Spleen (tissue), 7 donors: ENCODE measurements around the gene EYS.

Experiments
- POLR2A ChIP-seq, 3 donors: fragments of 450-650 bp; IDR thresholded peaks; one replicate each; pipeline ENCODE4 v1.5.1; 2017; ENCODE audit warnings: antibody characterized with exemption in 3 of 3, mild to moderate bottlenecking in 1 of 3
- POLR2AphosphoS5 ChIP-seq, 3 donors: sonication (generic); formaldehyde crosslinking; IDR thresholded peaks; one replicate each; pipeline ENCODE4 v1.5.1; 2017; ENCODE audit warnings: antibody characterized with exemption in 3 of 3
- TF ChIP-seq, protein P1 (sequence below), 11 experiments: fragments of 200-600 bp in 7 of 11; fragments of 450-650 bp in 4 of 11; sonication (generic) in 4 of 11; IDR thresholded peaks in 8 of 11; conservative IDR thresholded peaks in 3 of 11; 1 replicate in 7 of 11; 2 replicates in 4 of 11; pipeline versions ENCODE4 v1.4.0 to v1.8.0; 2016 to 2021; ENCODE audit warnings: antibody characterized with exemption in 11 of 11, inconsistent platforms in 4 of 11, mild to moderate bottlenecking in 1 of 11
- donor health status: DM: no; HTN: no; CAD: no; lungs with moderate emphysema.
- donor health status: DM: no; HTN: no; CAD: no.
- donor health status: DM: no; HTN: no; CAD: no.

DNA sequence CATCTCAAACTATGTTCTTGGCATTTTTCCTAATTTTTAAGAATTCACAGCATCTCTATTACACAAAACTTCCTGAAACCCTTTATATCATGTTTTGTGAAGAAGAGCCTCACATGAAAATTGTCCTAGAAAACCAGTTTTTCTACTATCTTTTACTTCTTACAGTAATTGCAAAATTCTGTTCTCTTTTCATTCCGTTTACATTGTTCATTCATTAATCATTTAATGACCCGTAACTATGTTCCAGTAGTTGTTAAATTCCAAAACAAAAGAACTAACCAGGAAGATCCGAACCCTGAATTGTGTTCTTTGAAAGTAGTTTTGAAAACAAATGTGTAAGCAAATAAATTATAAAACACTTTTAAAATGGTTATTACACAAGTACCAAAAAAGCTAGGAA, 597.0 kb downstream of the EYS start:
- TF ChIP-seq, protein P1, sequence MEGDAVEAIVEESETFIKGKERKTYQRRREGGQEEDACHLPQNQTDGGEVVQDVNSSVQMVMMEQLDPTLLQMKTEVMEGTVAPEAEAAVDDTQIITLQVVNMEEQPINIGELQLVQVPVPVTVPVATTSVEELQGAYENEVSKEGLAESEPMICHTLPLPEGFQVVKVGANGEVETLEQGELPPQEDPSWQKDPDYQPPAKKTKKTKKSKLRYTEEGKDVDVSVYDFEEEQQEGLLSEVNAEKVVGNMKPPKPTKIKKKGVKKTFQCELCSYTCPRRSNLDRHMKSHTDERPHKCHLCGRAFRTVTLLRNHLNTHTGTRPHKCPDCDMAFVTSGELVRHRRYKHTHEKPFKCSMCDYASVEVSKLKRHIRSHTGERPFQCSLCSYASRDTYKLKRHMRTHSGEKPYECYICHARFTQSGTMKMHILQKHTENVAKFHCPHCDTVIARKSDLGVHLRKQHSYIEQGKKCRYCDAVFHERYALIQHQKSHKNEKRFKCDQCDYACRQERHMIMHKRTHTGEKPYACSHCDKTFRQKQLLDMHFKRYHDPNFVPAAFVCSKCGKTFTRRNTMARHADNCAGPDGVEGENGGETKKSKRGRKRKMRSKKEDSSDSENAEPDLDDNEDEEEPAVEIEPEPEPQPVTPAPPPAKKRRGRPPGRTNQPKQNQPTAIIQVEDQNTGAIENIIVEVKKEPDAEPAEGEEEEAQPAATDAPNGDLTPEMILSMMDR (IDR thresholded peaks at IDR 0.05 in 8 of 11, conservative IDR thresholded peaks at IDR 0.05 in 3 of 11), result no peak
- TF ChIP-seq POLR2AphosphoS5 (IDR thresholded peaks at IDR 0.05) (no peak), POLR2A (IDR thresholded peaks at IDR 0.05) (no peak)
